ENCODE measurements around the gene SEL1L.

- TF ChIP-seq, protein P1, sequence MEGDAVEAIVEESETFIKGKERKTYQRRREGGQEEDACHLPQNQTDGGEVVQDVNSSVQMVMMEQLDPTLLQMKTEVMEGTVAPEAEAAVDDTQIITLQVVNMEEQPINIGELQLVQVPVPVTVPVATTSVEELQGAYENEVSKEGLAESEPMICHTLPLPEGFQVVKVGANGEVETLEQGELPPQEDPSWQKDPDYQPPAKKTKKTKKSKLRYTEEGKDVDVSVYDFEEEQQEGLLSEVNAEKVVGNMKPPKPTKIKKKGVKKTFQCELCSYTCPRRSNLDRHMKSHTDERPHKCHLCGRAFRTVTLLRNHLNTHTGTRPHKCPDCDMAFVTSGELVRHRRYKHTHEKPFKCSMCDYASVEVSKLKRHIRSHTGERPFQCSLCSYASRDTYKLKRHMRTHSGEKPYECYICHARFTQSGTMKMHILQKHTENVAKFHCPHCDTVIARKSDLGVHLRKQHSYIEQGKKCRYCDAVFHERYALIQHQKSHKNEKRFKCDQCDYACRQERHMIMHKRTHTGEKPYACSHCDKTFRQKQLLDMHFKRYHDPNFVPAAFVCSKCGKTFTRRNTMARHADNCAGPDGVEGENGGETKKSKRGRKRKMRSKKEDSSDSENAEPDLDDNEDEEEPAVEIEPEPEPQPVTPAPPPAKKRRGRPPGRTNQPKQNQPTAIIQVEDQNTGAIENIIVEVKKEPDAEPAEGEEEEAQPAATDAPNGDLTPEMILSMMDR (IDR thresholded peaks at IDR 0.05): no peak
- TF ChIP-seq POLR2A (IDR thresholded peaks at IDR 0.05): no peak
These were observed 75.3 kb downstream of the SEL1L start for GRCh38 chr14:81458352-81458751.

Data from Peyer's patch (tissue), 4 donors.